GM13976 (cell line): ENCODE results near the gene NAALAD2.

Experiments used
- DNase-seq: peaks from one replicate; pipeline ENCODE4 v3.0.0; 2012; ENCODE audit warnings: low spot score
- CTCF ChIP-seq: IDR thresholded peaks from 2 replicates; pipeline ENCODE4 v1.5.1; 2012; ENCODE audit warnings: borderline replicate concordance, mild to moderate bottlenecking; ENCODE audit not compliant: insufficient read depth; ENCODE audit errors: extremely low read depth, missing control alignments, control extremely low read depth
- in situ Hi-C: fragments of 300-500 bp; cut with MboI; formaldehyde crosslinking; loops from one replicate; pipeline ENCODE4 v1.12.0; 2022; ENCODE audit warnings: low sequenced_read_pairs, mixed read lengths, inconsistent platforms; ENCODE audit not compliant: unreplicated experiment

NAALAD2 gene

GRCh38 chr11:90213322-90213721, 78.9 kb downstream of the NAALAD2 start:
- no peak for TF ChIP-seq CTCF
- in situ Hi-C loops, result no loop called here
- DNase-seq, result no peak

- no peak for TF ChIP-seq CTCF
- in situ Hi-C loops, result no loop called here
- no peak for DNase-seq
Measured at GRCh38 chr11:90216611-90217010, 82.1 kb downstream of the NAALAD2 start.

GRCh38 chr11:90218606-90219005, 84.1 kb downstream of the NAALAD2 start:
- no peak for DNase-seq
- in situ Hi-C loops, result no loop called here
- TF ChIP-seq CTCF, result no peak

GRCh38 chr11:90219438-90219837, 85.0 kb downstream of the NAALAD2 start:
- TF ChIP-seq CTCF, result no peak
- in situ Hi-C loops, result no loop called here
- DNase-seq, result no peak

GRCh38 chr11:90220391-90220790, 85.9 kb downstream of the NAALAD2 start:
- no peak for TF ChIP-seq CTCF
- in situ Hi-C loops, result no loop called here
- DNase-seq, result peak; percentile 40

GRCh38 chr11:90221803-90222458, 87.5 kb downstream of the NAALAD2 start:
- peak; percentile 35 for DNase-seq
- in situ Hi-C loops, result no loop called here
- TF ChIP-seq CTCF, result no peak

GRCh38 chr11:90222459-90223247, 88.2 kb downstream of the NAALAD2 start, which contains the start of gene CHORDC1:
CHORDC1 (minus strand) TSS chr11:90223049; CDS start chr11:90222954, 95 bp downstream.
- in situ Hi-C loops, result no loop called here
- no peak for TF ChIP-seq CTCF
- peak; percentile 90 for DNase-seq
